Stimulated activated naive CD4-positive, alpha-beta T cell (primary cell): Measurements from ENCODE around the gene PATE4.

Source experiments
- DNase-seq, 6 experiments: peaks; one replicate each; lab custom pipeline; 2025; lab: John Stamatoyannopoulos, UW

Gene PATE4

GRCh38 chr11:125887373-125888324 is 54.5 kb downstream of the PATE4 start, which contains the start of gene HYLS1:
HYLS1 (plus strand) TSS chr11:125887668; CDS start chr11:125899369, 11,701 bp downstream.
- peak; percentile 90 to 93 (median 91) for DNase-seq
